GM12878 (cell line): ENCODE measurements around the gene ETS1. TPM values are rescaled to one million over a fixed set of nuclear protein-coding genes. Genes with fewer than 3 reads are reported as not detected.

Experiments used
- SIX5 ChIP-seq: IDR thresholded peaks from 2 replicates; pipeline ENCODE4 v1.6.1; 2011; ENCODE audit warnings: mild to moderate bottlenecking, low read depth, low read length, moderate library complexity; ENCODE audit not compliant: severe bottlenecking
- YBX1 ChIP-seq: fragments of 450-650 bp; IDR thresholded peaks from 2 replicates; pipeline ENCODE4 v1.6.1; 2016; ENCODE audit warnings: antibody characterized with exemption
- polyA plus RNA-seq, 11 experiments: library from polyadenylated mRNA; depleted of rRNA in 4 of 11; unstranded in 6 of 11; stranded (reverse) in 5 of 11; fragments of >200 nt; fragmentation: Nextera tagmentation in 4 of 11; fragmentation: Illumina TruSeq in 1 of 11; extraction: Ambion mirVana in 4 of 11; extraction: Trizol in 1 of 11; gene quantifications; 1 replicate in 1 of 11; 2 replicates in 10 of 11; pipeline versions ENCODE4 v1.2.1 to v1.2.3, GENCODE V29; 2011 to 2016; ENCODE audit warnings: inconsistent platforms in 2 of 11, missing spikeins in 2 of 11, low read depth in 1 of 11
- total RNA-seq, 4 experiments: library from RNA; depleted of rRNA in 3 of 4; stranded (reverse); fragments of >200 nt in 3 of 4; fragmentation: Illumina TruSeq in 1 of 4; extraction: Trizol in 1 of 4; gene quantifications; 2 replicates each; pipeline versions ENCODE4 v1.2.1 to v1.2.3, GENCODE V29; 2013 to 2021
- TF ChIP-seq, protein P1 (sequence below): fragments of 150-350 bp; IDR thresholded peaks from 2 replicates; pipeline ENCODE4 v1.6.1; 2016; ENCODE audit warnings: low read depth, low read length
- TF ChIP-seq, protein P2 (sequence below): fragments of 450-650 bp; IDR thresholded peaks from 2 replicates; pipeline ENCODE4 v1.6.1; 2017; ENCODE audit warnings: mild to moderate bottlenecking, moderate library complexity

The ETS1 gene
- total and polyA plus RNA-seq, 10 of the 15 experiments (the other 5 are each of a cell fraction or from before 2014, with no cell fraction given): 12.5 to 112 (median 55.5) TPM

DNA sequence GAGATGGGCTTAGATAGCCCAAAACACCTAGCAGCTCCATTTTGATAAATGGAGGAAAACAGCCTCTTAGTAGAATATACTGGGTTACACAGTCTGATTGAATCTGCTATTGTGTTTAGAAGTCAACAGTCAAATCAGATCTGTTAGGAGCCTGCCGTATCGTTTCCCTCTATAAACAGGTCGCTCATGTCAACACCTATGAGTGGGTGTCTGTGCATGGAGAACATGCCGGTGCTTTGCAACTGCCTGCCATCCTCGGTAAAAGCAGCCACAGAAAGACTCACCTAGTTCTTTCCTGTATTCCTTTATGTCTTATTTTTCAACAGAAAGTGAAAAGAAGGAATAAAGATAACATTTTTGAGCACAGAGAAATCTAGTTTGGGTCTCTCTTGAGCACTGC lies 99.4 kb downstream of the ETS1 start (continued):
- TF ChIP-seq, protein P1, sequence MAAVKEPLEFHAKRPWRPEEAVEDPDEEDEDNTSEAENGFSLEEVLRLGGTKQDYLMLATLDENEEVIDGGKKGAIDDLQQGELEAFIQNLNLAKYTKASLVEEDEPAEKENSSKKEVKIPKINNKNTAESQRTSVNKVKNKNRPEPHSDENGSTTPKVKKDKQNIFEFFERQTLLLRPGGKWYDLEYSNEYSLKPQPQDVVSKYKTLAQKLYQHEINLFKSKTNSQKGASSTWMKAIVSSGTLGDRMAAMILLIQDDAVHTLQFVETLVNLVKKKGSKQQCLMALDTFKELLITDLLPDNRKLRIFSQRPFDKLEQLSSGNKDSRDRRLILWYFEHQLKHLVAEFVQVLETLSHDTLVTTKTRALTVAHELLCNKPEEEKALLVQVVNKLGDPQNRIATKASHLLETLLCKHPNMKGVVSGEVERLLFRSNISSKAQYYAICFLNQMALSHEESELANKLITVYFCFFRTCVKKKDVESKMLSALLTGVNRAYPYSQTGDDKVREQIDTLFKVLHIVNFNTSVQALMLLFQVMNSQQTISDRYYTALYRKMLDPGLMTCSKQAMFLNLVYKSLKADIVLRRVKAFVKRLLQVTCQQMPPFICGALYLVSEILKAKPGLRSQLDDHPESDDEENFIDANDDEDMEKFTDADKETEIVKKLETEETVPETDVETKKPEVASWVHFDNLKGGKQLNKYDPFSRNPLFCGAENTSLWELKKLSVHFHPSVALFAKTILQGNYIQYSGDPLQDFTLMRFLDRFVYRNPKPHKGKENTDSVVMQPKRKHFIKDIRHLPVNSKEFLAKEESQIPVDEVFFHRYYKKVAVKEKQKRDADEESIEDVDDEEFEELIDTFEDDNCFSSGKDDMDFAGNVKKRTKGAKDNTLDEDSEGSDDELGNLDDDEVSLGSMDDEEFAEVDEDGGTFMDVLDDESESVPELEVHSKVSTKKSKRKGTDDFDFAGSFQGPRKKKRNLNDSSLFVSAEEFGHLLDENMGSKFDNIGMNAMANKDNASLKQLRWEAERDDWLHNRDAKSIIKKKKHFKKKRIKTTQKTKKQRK: no peak
- TF ChIP-seq YBX1 (no peak), SIX5 (no peak)
- TF ChIP-seq, protein P2, sequence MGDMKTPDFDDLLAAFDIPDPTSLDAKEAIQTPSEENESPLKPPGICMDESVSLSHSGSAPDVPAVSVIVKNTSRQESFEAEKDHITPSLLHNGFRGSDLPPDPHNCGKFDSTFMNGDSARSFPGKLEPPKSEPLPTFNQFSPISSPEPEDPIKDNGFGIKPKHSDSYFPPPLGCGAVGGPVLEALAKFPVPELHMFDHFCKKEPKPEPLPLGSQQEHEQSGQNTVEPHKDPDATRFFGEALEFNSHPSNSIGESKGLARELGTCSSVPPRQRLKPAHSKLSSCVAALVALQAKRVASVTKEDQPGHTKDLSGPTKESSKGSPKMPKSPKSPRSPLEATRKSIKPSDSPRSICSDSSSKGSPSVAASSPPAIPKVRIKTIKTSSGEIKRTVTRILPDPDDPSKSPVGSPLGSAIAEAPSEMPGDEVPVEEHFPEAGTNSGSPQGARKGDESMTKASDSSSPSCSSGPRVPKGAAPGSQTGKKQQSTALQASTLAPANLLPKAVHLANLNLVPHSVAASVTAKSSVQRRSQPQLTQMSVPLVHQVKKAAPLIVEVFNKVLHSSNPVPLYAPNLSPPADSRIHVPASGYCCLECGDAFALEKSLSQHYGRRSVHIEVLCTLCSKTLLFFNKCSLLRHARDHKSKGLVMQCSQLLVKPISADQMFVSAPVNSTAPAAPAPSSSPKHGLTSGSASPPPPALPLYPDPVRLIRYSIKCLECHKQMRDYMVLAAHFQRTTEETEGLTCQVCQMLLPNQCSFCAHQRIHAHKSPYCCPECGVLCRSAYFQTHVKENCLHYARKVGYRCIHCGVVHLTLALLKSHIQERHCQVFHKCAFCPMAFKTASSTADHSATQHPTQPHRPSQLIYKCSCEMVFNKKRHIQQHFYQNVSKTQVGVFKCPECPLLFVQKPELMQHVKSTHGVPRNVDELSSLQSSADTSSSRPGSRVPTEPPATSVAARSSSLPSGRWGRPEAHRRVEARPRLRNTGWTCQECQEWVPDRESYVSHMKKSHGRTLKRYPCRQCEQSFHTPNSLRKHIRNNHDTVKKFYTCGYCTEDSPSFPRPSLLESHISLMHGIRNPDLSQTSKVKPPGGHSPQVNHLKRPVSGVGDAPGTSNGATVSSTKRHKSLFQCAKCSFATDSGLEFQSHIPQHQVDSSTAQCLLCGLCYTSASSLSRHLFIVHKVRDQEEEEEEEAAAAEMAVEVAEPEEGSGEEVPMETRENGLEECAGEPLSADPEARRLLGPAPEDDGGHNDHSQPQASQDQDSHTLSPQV: no peak
